HFFc6 (cell line): Measurements from ENCODE around the gene MMP11. TPM values are rescaled to one million over a fixed set of nuclear protein-coding genes. Genes with fewer than 3 reads are reported as not detected.
A peak's percentile ranks its signal among the peaks of the same experiment; 100 is the strongest.

Experiments used
- DNase-seq: peaks from one replicate; pipeline ENCODE4 v3.0.0-alpha.2; 2018
- H3K27ac Mint-ChIP-seq: 2 replicates; pipeline ENCODE4 v1.8.0; 2020; ENCODE audit warnings: mild to moderate bottlenecking, mixed read lengths
- H3K27me3 Mint-ChIP-seq: 2 replicates; pipeline ENCODE4 v1.8.0; 2021; ENCODE audit warnings: mild to moderate bottlenecking, moderate library complexity, mixed read lengths; ENCODE audit not compliant: insufficient read depth
- H3K36me3 Mint-ChIP-seq: 2 replicates; pipeline ENCODE4 v1.8.0; 2021; ENCODE audit warnings: low read depth, mixed read lengths
- H3K4me1 Mint-ChIP-seq: 2 replicates; pipeline ENCODE4 v1.8.0; 2020; ENCODE audit warnings: low read depth, mixed read lengths
- H3K4me3 Mint-ChIP-seq: 2 replicates; pipeline ENCODE4 v1.8.0; 2020; ENCODE audit warnings: mild to moderate bottlenecking, moderate library complexity, mixed read lengths
- H3K9me3 Mint-ChIP-seq: 2 replicates; pipeline ENCODE4 v1.8.0; 2020; ENCODE audit warnings: mild to moderate bottlenecking, mixed read lengths
- CTCF ChIP-seq: fragments of 200-600 bp; sonication (generic); IDR thresholded peaks from 2 replicates; pipeline ENCODE4 v1.5.0; 2021; ENCODE audit warnings: antibody characterized with exemption, mild to moderate bottlenecking
- total RNA-seq, 6 experiments: library from RNA; stranded (reverse); fragmentation: NEBNext Ultra II Directional; extraction: Animal tissue kit (Norgen Biotek cat#: 25700); gene quantifications; 2 replicates in 1 of 6; 3 replicates in 5 of 6; pipeline ENCODE4 v1.2.3, GENCODE V29; 2021

The MMP11 gene
- total RNA-seq, 6 experiments from 2014 or later, result 1.7 to 3.6 (median 2.7) TPM

DNA sequence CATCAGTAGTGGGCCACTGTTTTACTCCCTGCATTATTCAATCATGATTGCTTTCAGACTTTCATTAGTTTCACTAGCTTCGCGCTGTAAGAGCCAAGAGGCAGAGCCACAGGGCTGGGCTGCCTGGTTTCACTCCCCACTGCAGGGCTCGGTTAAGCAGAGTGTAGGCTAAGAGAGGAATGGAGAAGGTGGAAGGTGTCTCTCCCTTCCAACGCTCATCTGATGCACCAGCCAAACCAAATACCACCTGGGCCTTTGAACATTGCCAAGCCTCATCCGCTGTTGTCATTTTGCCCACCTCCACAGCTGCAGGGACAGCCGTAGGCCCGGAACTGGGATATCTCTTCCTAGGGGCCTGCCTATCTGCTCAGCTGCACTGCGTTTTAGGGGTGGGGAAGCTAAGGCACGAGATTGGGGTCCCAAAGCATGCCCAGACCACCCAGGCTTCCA, 13.6 kb downstream of the MMP11 start:
- no peak for TF ChIP-seq CTCF
- Mint-ChIP-seq H3K27me3 (no peaks in the 10 kb centered on the region; the same call in 1 of the 2 replicates), H3K9me3 (no peaks in the 10 kb centered on the region), H3K27ac (peak overlapping the region; percentile 89), H3K36me3 (no peaks in the 10 kb centered on the region; the same call in 1 of the 2 replicates), H3K4me3 (peak overlapping the region; percentile 93), H3K4me1 (peaks cover 57% of the 10 kb centered on the region)
- DNase-seq, result no peak

DNA sequence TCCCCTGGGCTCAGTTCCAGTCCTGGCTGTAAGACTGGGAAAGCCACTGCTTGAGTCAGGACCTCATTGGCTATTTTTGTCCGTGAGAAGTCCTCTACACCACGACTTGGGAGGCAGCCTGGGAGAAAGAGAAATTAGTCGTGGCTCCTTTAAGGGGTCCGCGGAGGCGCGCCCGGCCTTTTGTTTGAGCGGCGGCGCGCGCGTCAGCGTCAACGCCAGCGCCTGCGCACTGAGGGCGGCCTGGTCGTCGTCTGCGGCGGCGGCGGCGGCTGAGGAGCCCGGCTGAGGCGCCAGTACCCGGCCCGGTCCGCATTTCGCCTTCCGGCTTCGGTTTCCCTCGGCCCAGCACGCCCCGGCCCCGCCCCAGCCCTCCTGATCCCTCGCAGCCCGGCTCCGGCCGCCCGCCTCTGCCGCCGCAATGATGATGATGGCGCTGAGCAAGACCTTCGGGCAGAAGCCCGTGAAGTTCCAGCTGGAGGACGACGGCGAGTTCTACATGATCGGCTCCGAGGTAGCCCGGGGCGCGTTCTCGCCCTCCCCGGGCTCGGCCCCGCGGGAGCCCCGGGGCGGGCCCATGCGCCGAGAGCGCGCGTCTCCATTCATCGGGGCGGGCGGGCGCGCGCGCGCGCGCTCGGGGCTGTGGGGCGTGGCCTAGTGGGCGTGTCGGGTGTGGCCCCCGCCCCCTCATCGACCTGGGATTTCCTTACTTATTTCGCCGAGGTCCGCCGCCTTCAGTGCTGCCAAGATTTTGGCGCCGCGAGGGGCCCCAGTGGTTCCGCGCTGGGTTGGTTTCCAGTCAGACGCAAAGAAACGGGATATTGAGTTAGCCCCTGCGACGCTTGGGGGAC, 14.3 kb downstream of the MMP11 start, which contains the start of gene SMARCB1:
TSS of gene SMARCB1 (plus strand) at position 215 of the 848 bp plus-strand sequence. CDS start at position 419, 204 bp downstream.
- Mint-ChIP-seq H3K4me1 (peaks cover 57% of the 10 kb centered on the region), H3K9me3 (no peaks in the 10 kb centered on the region), H3K36me3 (peaks cover 2% of the 10 kb centered on the region; the same call in 1 of the 2 replicates), H3K27ac (peak within 1 kb of the TSS; percentile 89), H3K27me3 (no peaks in the 10 kb centered on the region; the same call in 1 of the 2 replicates), H3K4me3 (peak within 1 kb of the TSS; percentile 93)
- DNase-seq, result peak; percentile 90
- no peak for TF ChIP-seq CTCF

DNA sequence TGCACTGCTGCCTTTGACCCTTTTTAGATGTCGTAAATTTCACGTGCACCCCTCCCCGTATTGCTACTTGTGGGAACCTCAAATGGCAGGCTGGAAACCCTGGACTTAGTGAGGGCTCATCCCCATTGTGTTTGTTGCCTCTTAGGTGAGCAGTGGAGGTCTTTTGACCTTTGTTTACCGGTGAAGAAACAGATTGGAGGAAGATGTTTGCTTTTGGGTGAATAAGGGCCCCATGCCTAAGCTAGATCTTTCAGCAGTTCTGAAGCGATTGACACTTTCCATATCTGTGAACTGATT, 14.9 kb downstream of the MMP11 start:
- Mint-ChIP-seq H3K27me3 (no peaks in the 10 kb centered on the region; the same call in none of the 2 replicates), H3K27ac (peak overlapping the region; percentile 48; the same call in 1 of the 2 replicates), H3K36me3 (peaks cover 8% of the 10 kb centered on the region; the same call in 1 of the 2 replicates), H3K9me3 (no peaks in the 10 kb centered on the region), H3K4me3 (peak overlapping the region; percentile 93), H3K4me1 (peaks cover 61% of the 10 kb centered on the region)
- TF ChIP-seq CTCF, result no peak
- DNase-seq, result no peak

DNA sequence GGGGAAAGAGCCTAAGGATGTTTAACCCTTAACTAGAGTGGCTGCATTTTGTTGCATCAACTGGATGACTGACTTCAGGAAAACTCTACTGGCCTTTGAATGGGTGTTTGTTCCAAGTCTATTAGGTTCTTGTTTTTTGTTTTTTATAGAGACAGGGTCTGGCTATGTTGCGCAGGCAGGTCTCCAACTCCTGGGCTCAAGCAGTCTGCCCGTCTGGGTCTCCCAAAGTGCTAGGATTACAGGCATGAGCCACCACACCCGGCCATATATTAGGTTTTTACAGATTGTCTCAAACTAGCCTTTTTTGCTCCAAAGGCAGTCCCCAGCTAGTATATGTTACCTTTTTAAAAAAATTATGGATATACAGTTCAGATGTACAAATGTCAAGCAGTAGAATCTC, 15.3 kb downstream of the MMP11 start:
- Mint-ChIP-seq H3K4me3 (peak overlapping the region; percentile 93), H3K36me3 (peaks cover 12% of the 10 kb centered on the region; the same call in 1 of the 2 replicates), H3K27me3 (no peaks in the 10 kb centered on the region; the same call in none of the 2 replicates), H3K9me3 (no peaks in the 10 kb centered on the region), H3K4me1 (peaks cover 65% of the 10 kb centered on the region), H3K27ac (peak overlapping the region; percentile 48; the same call in 1 of the 2 replicates)
- no peak for DNase-seq
- no peak for TF ChIP-seq CTCF

DNA sequence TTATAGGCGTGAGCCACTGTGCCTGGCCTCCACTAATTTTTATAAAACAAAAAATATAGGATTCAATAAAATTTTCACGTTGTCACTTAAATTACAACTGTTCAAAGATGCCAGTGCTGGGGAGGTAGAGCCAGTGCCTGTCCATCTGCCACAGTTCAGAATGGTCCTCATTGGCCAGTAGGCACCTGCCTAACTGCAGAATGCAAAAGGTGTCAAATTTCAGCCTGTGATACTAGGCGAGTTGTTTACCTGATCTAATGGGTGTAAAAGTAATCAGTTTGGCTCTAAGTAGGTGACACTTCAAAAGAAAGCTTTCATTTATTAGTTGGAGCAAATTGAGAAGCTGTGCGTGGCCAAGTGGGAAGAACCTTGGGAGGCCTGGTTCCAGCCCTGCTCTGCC, 16.5 kb downstream of the MMP11 start:
- DNase-seq, result no peak
- H3K27ac Mint-ChIP-seq, result 0 out of 2 replicates have a peak overlapping the region, but pooled peaks have one; percentile 62
- no peak for TF ChIP-seq CTCF
- H3K4me1 Mint-ChIP-seq, result peaks cover 64% of the 10 kb centered on the region
- H3K9me3 Mint-ChIP-seq, result no peaks in the 10 kb centered on the region
- peaks cover 18% of the 10 kb centered on the region; the same call in 1 of the 2 replicates for H3K36me3 Mint-ChIP-seq
- H3K4me3 Mint-ChIP-seq, result peak overlapping the region; percentile 42; the same call in 1 of the 2 replicates
- H3K27me3 Mint-ChIP-seq, result no peaks in the 10 kb centered on the region; the same call in none of the 2 replicates
